SHP77 treated with DMSO at 0.1 percent for 48 hours (cell line): ENCODE results near the gene SLC1A3.

ENCODE experiments used
- DNase-seq: peaks from one replicate; lab custom pipeline; 2025; lab: John Stamatoyannopoulos, UW

Gene SLC1A3

GRCh38 chr5:36685631-36686288 lies 79.4 kb downstream of the SLC1A3 start:
- DNase-seq: no peak

- no peak for DNase-seq
These were observed 80.5 kb downstream of the SLC1A3 start for GRCh38 chr5:36686881-36687280.

- no peak for DNase-seq
These were observed 82.3 kb downstream of the SLC1A3 start for GRCh38 chr5:36688722-36689121.

DNA sequence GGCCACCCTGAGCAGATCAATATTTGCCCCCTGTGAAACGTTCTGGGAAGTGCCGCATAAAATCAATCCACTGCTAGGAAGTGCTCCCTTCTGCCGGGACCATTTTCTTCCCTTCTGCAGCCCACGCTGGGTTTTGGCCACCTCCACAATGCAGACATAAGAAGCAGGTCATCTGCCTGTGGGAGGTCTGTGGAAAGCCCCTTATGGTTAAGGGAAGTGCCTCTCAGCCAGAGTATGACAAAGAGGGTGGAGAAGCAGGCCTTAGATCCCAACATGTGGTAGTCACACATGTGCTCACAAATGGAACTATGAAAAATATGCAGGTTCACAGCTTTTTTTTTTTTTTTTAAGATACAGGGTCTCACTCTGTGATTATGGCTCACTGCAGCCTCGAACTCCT lies 82.8 kb downstream of the SLC1A3 start:
- DNase-seq: no peak

DNA sequence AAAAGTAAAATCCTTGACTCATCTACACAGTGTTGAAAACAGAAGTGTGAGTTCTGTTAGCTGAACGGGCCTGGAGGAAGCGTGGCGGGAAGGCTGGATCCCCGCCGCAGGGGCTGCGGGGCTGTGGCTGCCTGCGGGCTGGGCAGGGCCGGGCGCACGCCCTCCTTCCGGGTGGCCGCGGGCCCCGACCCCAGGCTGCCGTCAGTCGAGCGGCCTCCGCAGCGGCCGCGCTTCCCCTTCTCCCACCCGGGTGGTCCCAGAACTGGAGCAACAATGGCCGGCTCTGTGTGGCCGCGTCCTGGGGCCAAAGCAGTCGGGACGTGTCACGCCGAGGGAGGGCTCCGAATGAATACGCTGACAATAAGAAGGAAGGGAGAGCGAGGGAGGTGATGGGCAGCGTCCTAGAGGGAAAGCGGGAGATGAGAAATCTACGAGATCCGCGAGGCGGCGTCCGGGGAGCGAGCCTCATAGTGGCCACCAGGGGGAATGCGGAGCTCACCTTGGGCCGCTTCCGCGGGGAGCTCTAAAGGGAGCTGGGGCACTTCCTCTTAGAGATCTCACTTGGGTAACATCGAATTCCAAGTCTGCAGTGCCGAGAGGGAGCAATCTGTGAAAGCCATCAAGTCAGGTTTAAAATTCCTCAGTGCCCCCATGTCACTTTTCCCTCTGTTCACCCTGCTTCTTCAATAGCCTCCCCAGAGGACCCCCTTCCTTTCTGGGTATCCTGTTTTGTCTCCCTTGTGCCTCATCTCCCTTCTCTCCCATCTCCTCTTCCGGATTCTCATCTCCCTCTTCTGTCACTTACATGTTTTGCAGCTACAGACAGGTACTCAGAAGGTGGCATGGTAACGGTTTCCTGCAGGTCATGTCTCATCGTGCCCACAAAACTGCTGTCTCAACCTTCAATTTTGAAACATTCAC lies 83.9 kb downstream of the SLC1A3 start:
- peak; percentile 40 for DNase-seq

- DNase-seq: no peak
These were observed 84.8 kb downstream of the SLC1A3 start for GRCh38 chr5:36691226-36691625.

GRCh38 chr5:36691696-36692371 lies 85.4 kb downstream of the SLC1A3 start:
- no peak for DNase-seq

- peak; percentile 20 for DNase-seq
These were observed 86.7 kb downstream of the SLC1A3 start for GRCh38 chr5:36692791-36693763.

DNA sequence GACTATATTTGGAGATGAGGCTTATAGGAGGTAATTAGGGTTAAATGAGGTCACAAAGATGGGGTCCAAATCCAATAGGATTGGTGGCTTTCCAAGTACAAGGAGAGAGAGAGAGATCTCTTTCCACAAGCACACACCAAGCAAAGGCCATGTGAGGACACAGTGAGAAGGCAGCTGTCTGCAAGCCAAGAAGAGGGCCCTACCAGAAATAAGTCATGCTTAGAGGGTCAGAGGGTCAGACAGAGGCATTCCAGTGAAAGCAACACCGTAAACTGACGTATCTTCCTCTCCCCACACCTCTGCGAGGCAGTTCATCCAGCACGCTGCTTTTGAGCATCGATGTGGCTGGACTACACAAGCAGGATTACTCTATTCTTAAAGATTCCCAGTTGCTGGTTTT lies 87.9 kb downstream of the SLC1A3 start:
- no peak for DNase-seq

DNA sequence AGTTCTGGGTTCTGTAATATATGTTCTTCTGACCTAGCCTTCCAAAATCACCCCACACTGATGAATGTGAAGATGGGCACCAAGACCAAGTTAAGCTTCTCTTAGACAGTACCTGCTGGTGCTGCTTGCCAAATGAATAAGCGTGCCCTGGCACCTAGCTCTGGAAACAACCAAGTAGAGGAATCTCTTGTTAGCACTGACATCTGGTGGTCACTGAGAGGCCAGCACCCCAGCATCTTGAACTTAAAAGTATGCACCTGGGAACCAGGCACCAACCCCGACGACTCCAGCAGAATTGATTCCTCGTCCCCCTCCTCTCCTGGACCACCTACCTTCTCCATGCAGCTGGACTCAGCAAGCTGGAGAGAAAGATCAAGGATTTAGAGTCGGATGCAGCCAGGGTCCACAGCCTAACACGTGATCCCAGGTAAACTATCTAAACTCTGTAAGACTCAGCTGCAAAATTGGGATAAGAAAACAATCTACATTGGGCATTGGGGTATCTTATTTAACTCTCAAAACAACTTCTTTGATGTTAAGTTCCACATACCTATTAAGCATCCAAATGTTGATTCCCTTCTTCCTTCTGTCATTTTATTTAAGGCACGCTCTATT lies 89.8 kb downstream of the SLC1A3 start:
- peak; percentile 65 for DNase-seq

- DNase-seq: no peak
These were observed 91.6 kb downstream of the SLC1A3 start for GRCh38 chr5:36698031-36698430.

DNA sequence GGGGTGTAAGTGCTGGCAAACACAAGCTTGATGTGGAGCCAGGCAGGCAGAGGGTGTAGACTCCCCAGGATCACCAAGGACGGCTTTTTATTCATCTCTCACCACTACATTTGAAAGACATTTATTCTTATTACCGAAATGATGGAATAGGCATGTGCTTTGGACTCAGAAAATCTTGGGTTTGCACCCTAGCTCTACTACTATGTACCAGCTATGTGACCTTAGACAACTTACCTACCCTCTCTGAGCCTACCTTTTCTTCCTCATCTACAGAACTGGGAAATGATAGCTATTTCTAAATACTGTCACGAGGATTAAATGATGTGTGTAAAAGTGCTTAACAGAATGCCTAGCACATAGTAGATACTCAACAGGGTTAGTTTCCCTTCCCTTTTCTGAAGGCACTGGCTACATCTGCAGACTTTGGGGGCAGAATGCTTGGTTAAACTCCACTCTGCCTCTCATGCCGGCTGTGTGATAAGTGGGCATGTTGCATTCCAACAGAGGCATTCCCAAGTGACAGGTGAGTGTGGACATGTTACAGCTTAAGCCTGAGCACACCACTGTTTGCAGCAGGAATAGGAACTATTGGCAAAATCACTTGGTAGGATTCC lies 94.8 kb downstream of the SLC1A3 start:
- no peak for DNase-seq

DNA sequence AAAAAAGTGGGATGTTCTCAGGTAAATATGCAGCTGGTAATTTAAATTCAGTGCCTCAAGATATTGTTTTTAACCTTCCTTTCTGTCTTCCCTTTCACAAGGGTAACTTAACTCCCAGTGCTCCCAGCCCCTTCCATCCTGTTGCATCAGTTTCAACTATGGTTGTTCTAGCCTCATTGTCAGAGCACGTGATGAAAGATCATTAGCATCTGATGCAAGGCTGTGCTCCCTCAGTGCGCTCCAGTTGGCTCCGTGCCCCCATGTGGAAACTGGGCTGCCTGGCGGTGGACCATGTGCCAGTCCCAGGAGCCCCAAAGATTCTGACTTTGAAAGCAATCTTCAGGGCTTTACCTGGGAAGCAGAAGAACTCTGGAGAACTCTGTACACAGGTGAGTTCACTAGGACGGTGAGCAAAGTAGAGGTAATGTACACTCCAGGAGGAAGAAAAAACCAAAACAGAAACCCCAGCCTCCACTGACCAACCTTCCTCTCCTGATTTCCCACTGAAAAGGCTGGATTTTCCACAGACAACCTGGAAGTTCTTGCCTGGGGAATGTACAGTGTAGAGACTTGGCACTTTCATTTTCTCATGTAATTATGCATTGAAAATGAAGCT lies 96.9 kb downstream of the SLC1A3 start:
- no peak for DNase-seq

DNA sequence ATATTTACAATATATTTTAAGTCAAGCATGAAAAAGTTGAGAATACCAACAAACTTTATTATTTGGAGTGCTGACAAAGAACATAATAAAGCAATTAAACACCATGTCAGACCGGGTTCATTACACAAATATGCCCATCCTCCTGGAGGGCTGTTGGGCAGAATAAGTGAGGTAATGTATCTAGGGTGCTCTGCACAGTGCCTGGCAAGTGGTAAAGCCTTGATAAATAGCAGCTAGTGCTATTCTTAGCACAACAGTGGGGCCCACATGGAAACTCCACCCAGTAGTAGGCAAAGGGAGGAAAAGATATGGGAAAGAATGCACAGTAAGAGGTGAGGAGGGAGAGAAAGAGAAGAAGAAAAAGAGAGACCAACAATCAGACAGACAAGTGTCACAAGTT lies 97.7 kb downstream of the SLC1A3 start:
- no peak for DNase-seq

DNA sequence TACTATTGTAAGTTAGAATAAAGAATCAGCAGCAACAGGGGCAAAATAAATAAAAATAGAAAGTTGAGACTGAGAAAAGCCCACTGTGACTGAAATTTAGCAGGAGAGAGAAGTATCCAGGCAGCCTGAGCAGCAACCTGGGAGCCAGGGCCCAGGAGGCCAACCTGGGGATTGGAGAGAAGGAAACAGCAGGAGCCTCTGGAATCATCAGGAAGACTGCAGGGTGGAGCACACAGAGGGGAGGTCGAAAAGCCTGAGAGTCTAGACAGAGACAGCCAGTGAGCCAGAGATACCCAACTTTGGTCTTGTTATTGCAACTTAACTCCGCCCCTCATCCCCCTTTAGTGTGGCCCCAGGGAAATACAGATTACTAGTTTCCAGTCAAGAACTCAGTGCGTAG lies 98.6 kb downstream of the SLC1A3 start:
- no peak for DNase-seq

DNA sequence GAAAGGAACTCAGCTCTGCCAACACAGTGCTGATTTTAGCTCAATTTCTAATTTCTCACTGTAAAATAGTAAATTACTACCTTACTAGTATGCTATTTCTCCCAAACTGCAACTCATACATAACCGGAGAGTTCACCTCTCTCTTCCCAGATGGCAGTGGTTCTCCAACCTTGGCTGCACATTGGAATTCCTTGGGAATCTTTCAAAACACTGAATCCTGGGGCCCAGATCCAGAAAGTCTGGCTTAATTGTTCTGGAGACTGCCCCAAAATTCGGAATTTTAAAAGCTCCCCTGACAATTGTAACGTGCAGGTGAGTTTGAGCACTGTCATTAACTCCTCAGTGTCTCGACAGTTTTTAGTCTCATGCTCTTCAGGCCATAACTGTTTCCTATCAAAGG lies 100.3 kb downstream of the SLC1A3 start:
- DNase-seq: no peak

GRCh38 chr5:36708996-36709395 lies 102.6 kb downstream of the SLC1A3 start:
- no peak for DNase-seq

DNA sequence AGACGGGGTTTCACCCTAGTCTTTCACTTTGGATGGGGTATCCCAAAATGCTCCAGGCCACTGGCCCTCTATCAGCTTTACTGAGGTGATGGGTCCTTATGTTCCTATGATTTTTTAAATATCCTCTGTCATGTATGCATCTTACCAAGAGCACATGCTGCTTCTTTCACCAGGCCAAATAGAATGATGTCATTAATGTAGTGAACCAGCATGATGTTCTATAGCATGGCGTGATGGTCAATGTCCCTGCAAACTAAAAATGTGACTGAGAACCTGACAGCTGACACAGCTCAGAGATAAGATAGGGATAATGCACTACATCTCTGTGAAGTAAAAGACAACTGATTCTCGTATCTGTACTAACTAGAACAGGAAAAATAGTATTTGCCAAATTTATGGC lies 103.6 kb downstream of the SLC1A3 start:
- DNase-seq: no peak

DNA sequence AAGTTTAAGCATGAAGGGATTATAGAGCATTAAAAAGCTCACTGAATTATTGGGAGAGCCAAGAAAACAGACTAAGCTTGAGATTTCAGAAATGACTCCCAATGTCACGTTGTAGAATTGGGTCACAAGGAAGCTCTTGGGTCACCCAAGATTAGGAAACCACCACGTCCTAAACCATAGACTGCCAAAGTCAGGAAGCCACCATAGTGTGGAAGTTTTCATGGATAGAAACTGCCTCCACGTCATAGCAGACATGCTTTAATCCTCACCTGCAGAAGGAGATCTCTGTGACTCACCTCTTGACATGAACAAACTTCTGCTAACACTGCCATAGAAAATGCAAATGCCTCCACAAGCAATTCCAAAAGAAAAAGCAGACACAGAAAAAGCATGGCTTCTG lies 106.3 kb downstream of the SLC1A3 start:
- no peak for DNase-seq

DNA sequence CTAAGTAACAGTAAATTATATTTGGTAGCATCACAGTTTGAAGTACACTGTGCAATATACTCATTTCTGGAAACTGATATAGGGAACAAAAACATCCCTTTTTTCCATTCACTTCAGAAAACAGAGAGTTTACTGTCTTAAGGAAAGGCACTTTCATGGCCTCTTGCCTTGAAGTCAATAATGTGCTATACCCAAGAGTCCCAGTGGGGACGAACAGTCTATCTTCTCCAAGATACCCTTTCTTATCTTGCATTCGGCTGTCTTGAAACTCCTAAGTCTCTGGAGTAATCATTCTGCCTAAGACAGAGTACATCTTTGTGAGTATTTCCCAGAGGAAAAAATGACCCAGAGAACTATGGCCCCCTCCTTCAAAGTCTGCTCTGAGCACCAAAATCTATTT lies 107.1 kb downstream of the SLC1A3 start:
- DNase-seq: no peak
